ENCODE results near the gene PIPOX.

DNA sequence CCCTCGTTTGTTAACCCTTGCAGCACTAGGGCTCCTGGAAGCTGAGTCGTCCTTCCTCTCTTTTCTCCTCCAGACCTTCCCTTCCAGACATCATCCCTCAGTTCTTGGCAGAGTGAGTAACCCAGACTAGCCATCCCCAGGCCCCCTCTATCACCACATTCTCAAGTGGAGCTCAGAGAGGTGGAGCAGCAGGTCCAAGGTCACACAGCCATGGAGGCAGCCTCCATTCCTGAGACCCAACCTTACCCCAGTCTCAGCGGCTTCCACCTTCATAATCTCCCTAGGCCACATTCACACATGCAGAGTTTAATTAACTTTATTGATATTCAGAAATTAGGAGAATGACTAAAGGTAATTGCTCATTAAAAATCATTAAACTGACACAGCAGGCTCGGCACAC, 40.1 kb upstream of the PIPOX start:
- TF ChIP-seq, protein P1, sequence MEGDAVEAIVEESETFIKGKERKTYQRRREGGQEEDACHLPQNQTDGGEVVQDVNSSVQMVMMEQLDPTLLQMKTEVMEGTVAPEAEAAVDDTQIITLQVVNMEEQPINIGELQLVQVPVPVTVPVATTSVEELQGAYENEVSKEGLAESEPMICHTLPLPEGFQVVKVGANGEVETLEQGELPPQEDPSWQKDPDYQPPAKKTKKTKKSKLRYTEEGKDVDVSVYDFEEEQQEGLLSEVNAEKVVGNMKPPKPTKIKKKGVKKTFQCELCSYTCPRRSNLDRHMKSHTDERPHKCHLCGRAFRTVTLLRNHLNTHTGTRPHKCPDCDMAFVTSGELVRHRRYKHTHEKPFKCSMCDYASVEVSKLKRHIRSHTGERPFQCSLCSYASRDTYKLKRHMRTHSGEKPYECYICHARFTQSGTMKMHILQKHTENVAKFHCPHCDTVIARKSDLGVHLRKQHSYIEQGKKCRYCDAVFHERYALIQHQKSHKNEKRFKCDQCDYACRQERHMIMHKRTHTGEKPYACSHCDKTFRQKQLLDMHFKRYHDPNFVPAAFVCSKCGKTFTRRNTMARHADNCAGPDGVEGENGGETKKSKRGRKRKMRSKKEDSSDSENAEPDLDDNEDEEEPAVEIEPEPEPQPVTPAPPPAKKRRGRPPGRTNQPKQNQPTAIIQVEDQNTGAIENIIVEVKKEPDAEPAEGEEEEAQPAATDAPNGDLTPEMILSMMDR (IDR thresholded peaks at IDR 0.05; ENCODE audit: poor library complexity): no peak
- no peak for TF ChIP-seq EZH2phosphoT487 (IDR thresholded peaks at IDR 0.05; ENCODE audit: low read depth, severe bottlenecking, unreplicated experiment)
